ENCODE results near the gene ZSCAN21. TPM values are rescaled to one million over a fixed set of nuclear protein-coding genes. Genes with fewer than 3 reads are reported as not detected.

Gene ZSCAN21
- polyA plus RNA-seq, 2 of the 4 experiments (the other 2 are of a cell fraction): 9.1 to 18.3 TPM

DNA sequence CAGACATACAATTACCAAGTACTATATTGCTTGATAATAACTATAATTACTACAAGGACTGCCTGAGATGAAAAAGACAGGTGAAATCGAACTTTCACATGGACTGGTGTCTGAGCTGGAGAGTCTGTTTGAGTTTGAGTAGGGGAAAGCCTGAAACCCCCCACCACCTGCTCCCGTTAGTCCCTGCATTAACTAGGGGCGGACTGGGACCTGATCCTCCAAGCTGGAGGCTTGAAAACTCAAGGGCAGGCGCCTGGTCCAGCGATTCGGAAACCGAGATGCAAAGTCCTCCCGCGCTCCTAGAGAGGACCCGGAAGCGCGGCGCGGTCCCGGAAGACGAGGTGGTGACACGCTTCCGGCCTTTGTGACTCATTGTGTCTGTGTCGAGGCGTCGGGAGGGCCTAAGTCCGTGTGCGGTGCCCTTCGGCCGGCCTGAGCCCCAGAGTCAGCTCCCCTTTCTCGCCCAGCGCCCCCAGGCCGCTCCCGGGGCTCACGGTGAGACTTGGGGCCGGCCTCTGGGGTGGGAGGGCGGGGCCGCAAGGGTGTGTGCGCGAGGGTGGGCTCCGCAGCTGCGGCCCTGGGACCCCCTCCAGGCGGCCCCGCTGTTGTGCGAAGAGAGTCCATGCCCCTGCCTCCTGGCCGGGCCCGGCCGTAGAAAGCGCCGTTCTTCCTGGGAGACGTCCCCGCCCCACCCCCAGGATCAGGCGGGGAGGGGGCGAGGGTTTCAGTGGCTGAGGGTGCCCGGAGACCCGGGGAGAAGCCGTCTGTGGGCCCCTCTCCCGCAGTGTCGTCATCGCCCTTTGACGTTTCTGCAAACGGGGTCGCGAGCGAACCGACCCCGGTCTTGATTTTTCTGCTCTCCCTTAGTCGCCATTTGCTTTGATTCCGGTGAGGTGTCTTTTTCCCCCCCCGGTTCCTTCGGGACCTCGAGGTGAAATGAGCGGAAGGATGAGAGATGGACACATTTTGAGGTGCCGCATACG lies 34.1 kb upstream of the ZSCAN21 start, which contains the start of gene ZKSCAN1:
ZKSCAN1 (plus strand) TSS at position 365 of the 983 bp plus-strand sequence. CDS start 7,911 bp downstream, outside the sequence.
- ChIA-PET POLR2A (interaction anchor here (0.5 to 1.9 kb wide), 9 partner anchors 11 to 399 kb away, joined by 3 to 9 read pairs (median 4); partner anchors contain the start of genes AP4M1, MBLAC1, MCM7 and ZSCAN21), CTCF (interaction anchor here (0.6 to 21.2 kb wide), 6 partner anchors 9 to 384 kb away, joined by 3 to 155 read pairs (median 4); no protein-coding TSS in a partner anchor)
- TF ChIP-seq SMC3 (IDR thresholded peaks at IDR 0.05) (no peak), ESRRA (IDR thresholded peaks at IDR 0.05; ENCODE audit: borderline replicate concordance, low read length) (0 out of 2 replicates have a peak, but pooled peaks have one; percentile 3), HDAC2 (IDR thresholded peaks at IDR 0.05) (no peak), CBX2 (IDR thresholded peaks at IDR 0.05; ENCODE audit: borderline replicate concordance, low read depth) (no peak), CEBPB (IDR thresholded peaks at IDR 0.05) (no peak), FOSB (CRISPR knock-in tag; IDR thresholded peaks at IDR 0.05) (no peak), EP300 (IDR thresholded peaks at IDR 0.05) (0 out of 5 replicates have a peak, but pooled peaks of 1 of the 2 experiments have one; percentile 10), JUNB (IDR thresholded peaks at IDR 0.05) (peak; percentile 32; the same call in 1 of the 2 replicates), POLR2A (IDR thresholded peaks at IDR 0.05; ENCODE audit: low read length) (peak; percentile 81), EHF (CRISPR knock-in tag; IDR thresholded peaks at IDR 0.05) (no peak), PHF8 (IDR thresholded peaks at IDR 0.05; ENCODE audit: borderline replicate concordance, low read depth) (no peak; the same call in 1 of the 2 replicates), FOSL2 (IDR thresholded peaks at IDR 0.05) (peak; percentile 75), FOSL2 (CRISPR knock-in tag; IDR thresholded peaks at IDR 0.05) (peak; percentile 97), TFCP2L1 (CRISPR knock-in tag; IDR thresholded peaks at IDR 0.05) (0 out of 2 replicates have a peak, but pooled peaks have one; percentile 31), JUN (IDR thresholded peaks at IDR 0.05) (peak; percentile 78 to 95; a peak in 3 of 5 replicates), NFE2L2 (conservative IDR thresholded peaks at IDR 0.05; ENCODE audit: low read length) (no peak), RFX5 (IDR thresholded peaks at IDR 0.05) (no peak)
- TF ChIP-seq, protein P1, sequence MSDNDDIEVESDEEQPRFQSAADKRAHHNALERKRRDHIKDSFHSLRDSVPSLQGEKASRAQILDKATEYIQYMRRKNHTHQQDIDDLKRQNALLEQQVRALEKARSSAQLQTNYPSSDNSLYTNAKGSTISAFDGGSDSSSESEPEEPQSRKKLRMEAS (IDR thresholded peaks at IDR 0.05): peak; percentile 80
- TF ChIP-seq, protein P2, sequence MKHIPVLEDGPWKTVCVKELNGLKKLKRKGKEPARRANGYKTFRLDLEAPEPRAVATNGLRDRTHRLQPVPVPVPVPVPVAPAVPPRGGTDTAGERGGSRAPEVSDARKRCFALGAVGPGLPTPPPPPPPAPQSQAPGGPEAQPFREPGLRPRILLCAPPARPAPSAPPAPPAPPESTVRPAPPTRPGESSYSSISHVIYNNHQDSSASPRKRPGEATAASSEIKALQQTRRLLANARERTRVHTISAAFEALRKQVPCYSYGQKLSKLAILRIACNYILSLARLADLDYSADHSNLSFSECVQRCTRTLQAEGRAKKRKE (CRISPR knock-in tag; IDR thresholded peaks at IDR 0.05; ENCODE audit: low read depth): no peak
- TF ChIP-seq, protein P3, sequence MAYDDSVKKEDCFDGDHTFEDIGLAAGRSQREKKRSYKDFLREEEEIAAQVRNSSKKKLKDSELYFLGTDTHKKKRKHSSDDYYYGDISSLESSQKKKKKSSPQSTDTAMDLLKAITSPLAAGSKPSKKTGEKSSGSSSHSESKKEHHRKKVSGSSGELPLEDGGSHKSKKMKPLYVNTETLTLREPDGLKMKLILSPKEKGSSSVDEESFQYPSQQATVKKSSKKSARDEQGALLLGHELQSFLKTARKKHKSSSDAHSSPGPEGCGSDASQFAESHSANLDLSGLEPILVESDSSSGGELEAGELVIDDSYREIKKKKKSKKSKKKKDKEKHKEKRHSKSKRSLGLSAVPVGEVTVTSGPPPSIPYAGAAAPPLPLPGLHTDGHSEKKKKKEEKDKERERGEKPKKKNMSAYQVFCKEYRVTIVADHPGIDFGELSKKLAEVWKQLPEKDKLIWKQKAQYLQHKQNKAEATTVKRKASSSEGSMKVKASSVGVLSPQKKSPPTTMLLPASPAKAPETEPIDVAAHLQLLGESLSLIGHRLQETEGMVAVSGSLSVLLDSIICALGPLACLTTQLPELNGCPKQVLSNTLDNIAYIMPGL (CRISPR knock-in tag; IDR thresholded peaks at IDR 0.05; ENCODE audit: borderline replicate concordance): no peak
- TF ChIP-seq, protein P4, sequence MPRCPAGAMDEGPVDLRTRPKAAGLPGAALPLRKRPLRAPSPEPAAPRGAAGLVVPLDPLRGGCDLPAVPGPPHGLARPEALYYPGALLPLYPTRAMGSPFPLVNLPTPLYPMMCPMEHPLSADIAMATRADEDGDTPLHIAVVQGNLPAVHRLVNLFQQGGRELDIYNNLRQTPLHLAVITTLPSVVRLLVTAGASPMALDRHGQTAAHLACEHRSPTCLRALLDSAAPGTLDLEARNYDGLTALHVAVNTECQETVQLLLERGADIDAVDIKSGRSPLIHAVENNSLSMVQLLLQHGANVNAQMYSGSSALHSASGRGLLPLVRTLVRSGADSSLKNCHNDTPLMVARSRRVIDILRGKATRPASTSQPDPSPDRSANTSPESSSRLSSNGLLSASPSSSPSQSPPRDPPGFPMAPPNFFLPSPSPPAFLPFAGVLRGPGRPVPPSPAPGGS (IDR thresholded peaks at IDR 0.05): peak; percentile 69; the same call in 2 of the 3 replicates
- TF ChIP-seq, protein P5, sequence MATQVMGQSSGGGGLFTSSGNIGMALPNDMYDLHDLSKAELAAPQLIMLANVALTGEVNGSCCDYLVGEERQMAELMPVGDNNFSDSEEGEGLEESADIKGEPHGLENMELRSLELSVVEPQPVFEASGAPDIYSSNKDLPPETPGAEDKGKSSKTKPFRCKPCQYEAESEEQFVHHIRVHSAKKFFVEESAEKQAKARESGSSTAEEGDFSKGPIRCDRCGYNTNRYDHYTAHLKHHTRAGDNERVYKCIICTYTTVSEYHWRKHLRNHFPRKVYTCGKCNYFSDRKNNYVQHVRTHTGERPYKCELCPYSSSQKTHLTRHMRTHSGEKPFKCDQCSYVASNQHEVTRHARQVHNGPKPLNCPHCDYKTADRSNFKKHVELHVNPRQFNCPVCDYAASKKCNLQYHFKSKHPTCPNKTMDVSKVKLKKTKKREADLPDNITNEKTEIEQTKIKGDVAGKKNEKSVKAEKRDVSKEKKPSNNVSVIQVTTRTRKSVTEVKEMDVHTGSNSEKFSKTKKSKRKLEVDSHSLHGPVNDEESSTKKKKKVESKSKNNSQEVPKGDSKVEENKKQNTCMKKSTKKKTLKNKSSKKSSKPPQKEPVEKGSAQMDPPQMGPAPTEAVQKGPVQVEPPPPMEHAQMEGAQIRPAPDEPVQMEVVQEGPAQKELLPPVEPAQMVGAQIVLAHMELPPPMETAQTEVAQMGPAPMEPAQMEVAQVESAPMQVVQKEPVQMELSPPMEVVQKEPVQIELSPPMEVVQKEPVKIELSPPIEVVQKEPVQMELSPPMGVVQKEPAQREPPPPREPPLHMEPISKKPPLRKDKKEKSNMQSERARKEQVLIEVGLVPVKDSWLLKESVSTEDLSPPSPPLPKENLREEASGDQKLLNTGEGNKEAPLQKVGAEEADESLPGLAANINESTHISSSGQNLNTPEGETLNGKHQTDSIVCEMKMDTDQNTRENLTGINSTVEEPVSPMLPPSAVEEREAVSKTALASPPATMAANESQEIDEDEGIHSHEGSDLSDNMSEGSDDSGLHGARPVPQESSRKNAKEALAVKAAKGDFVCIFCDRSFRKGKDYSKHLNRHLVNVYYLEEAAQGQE (IDR thresholded peaks at IDR 0.05): no peak
- Histone ChIP-seq H3K27ac (peak within 1 kb of the TSS; percentile 98 to 99), H3K4me1 (peaks cover 16% of the 10 kb centered on the region), H3K9me3 (no peaks in the 10 kb centered on the region), H3K4me2 (peak within 1 kb of the TSS; percentile 100), H3K4me3 (peak within 1 kb of the TSS; percentile 99)
- 3% methylated on average over 33 of the region's 70 CpGs for WGBS (ENCODE audit: missing lambda C conversion rate)
- FAIRE-seq: no peak
- peak; percentile 97 to 99 for ATAC-seq
- DNase-seq (ENCODE audit: low read depth in 1 of 2, low spot score in 1 of 2): peak; percentile 96
